ENCODE results near the gene NPFFR2.
"Not testable (repeated sequence)": the region's sequence is repeated elsewhere in the genome, so short reads cannot be mapped to it uniquely, and the experiment has no call there.

NPFFR2 gene

GRCh38 chr4:72073816-72074215 is 42.0 kb downstream of the NPFFR2 start:
- FAIRE-seq = no peak
- no peak for DNase-seq (ENCODE audit: insufficient read length)
- TF ChIP-seq TAF1 (IDR thresholded peaks at IDR 0.05; ENCODE audit: borderline replicate concordance, low read depth, low read length) = no peak
- TF ChIP-seq POLR2AphosphoS5 (IDR thresholded peaks at IDR 0.05; ENCODE audit: low read depth, low read length) = no peak
- TF ChIP-seq POLR2A (IDR thresholded peaks at IDR 0.05; ENCODE audit: low read depth, low read length) = no peak

- TF ChIP-seq POLR2A (IDR thresholded peaks at IDR 0.05; ENCODE audit: low read depth, low read length) (no peak), TAF1 (IDR thresholded peaks at IDR 0.05; ENCODE audit: borderline replicate concordance, low read depth, low read length) (no peak), POLR2AphosphoS5 (IDR thresholded peaks at IDR 0.05; ENCODE audit: low read depth, low read length) (no peak)
- FAIRE-seq (no peak), DNase-seq (ENCODE audit: insufficient read length) (no peak)
Measured at GRCh38 chr4:72076562-72076961, 44.8 kb downstream of the NPFFR2 start.

GRCh38 chr4:72077346-72077745 is 45.5 kb downstream of the NPFFR2 start:
- no peak for FAIRE-seq
- DNase-seq (ENCODE audit: insufficient read length) = no peak
- no peak for TF ChIP-seq POLR2AphosphoS5 (IDR thresholded peaks at IDR 0.05; ENCODE audit: low read depth, low read length)

GRCh38 chr4:72084587-72085011 is 52.8 kb downstream of the NPFFR2 start:
- FAIRE-seq (peak; percentile 79), DNase-seq (ENCODE audit: insufficient read length) (no peak)
- TF ChIP-seq POLR2A (IDR thresholded peaks at IDR 0.05; ENCODE audit: low read depth, low read length) = no peak
- TF ChIP-seq TAF1 (IDR thresholded peaks at IDR 0.05; ENCODE audit: borderline replicate concordance, low read depth, low read length) = no peak
- TF ChIP-seq POLR2AphosphoS5 (IDR thresholded peaks at IDR 0.05; ENCODE audit: low read depth, low read length) = no peak

- FAIRE-seq = peak; percentile 80
- DNase-seq (ENCODE audit: insufficient read length) = not testable (repeated sequence)
Measured at GRCh38 chr4:72090606-72091005, 58.8 kb downstream of the NPFFR2 start.

GRCh38 chr4:72094059-72094797 is 62.4 kb downstream of the NPFFR2 start:
- FAIRE-seq = no peak
- TF ChIP-seq POLR2AphosphoS5 (IDR thresholded peaks at IDR 0.05; ENCODE audit: low read depth, low read length) (no peak), POLR2A (IDR thresholded peaks at IDR 0.05; ENCODE audit: low read depth, low read length) (no peak), TAF1 (IDR thresholded peaks at IDR 0.05; ENCODE audit: borderline replicate concordance, low read depth, low read length) (no peak)
- DNase-seq (ENCODE audit: insufficient read length) = no peak

GRCh38 chr4:72107456-72107855 is 75.7 kb downstream of the NPFFR2 start:
- DNase-seq (ENCODE audit: insufficient read length) (no peak), FAIRE-seq (no peak)
- no peak for TF ChIP-seq TAF1 (IDR thresholded peaks at IDR 0.05; ENCODE audit: borderline replicate concordance, low read depth, low read length)
- TF ChIP-seq POLR2A (IDR thresholded peaks at IDR 0.05; ENCODE audit: low read depth, low read length) = no peak
- no peak for TF ChIP-seq POLR2AphosphoS5 (IDR thresholded peaks at IDR 0.05; ENCODE audit: low read depth, low read length)

GRCh38 chr4:72109364-72109763 is 77.6 kb downstream of the NPFFR2 start:
- DNase-seq (ENCODE audit: insufficient read length) (no peak), FAIRE-seq (no peak)
- TF ChIP-seq TAF1 (IDR thresholded peaks at IDR 0.05; ENCODE audit: borderline replicate concordance, low read depth, low read length) (no peak), POLR2A (IDR thresholded peaks at IDR 0.05; ENCODE audit: low read depth, low read length) (no peak)

- DNase-seq (ENCODE audit: insufficient read length) (no peak), FAIRE-seq (peak; percentile 83)
- TF ChIP-seq POLR2A (IDR thresholded peaks at IDR 0.05; ENCODE audit: low read depth, low read length) (no peak), POLR2AphosphoS5 (IDR thresholded peaks at IDR 0.05; ENCODE audit: low read depth, low read length) (no peak), TAF1 (IDR thresholded peaks at IDR 0.05; ENCODE audit: borderline replicate concordance, low read depth, low read length) (no peak)
Measured at GRCh38 chr4:72109959-72110497, 78.2 kb downstream of the NPFFR2 start.

GRCh38 chr4:72110886-72111285 is 79.1 kb downstream of the NPFFR2 start:
- FAIRE-seq (no peak), DNase-seq (ENCODE audit: insufficient read length) (no peak)
- TF ChIP-seq TAF1 (IDR thresholded peaks at IDR 0.05; ENCODE audit: borderline replicate concordance, low read depth, low read length) = no peak
- no peak for TF ChIP-seq POLR2AphosphoS5 (IDR thresholded peaks at IDR 0.05; ENCODE audit: low read depth, low read length)

- DNase-seq (ENCODE audit: insufficient read length) (no peak), FAIRE-seq (peak; percentile 38)
- TF ChIP-seq POLR2A (IDR thresholded peaks at IDR 0.05; ENCODE audit: low read depth, low read length) = no peak
- no peak for TF ChIP-seq TAF1 (IDR thresholded peaks at IDR 0.05; ENCODE audit: borderline replicate concordance, low read depth, low read length)
- TF ChIP-seq POLR2AphosphoS5 (IDR thresholded peaks at IDR 0.05; ENCODE audit: low read depth, low read length) = no peak
Measured at GRCh38 chr4:72111863-72112262, 80.1 kb downstream of the NPFFR2 start.

GRCh38 chr4:72112514-72113156 is 80.8 kb downstream of the NPFFR2 start:
- FAIRE-seq = peak; percentile 93
- no peak for TF ChIP-seq POLR2A (IDR thresholded peaks at IDR 0.05; ENCODE audit: low read depth, low read length)
- peak; percentile 63; the same call in 1 of the 2 replicates for TF ChIP-seq POLR2AphosphoS5 (IDR thresholded peaks at IDR 0.05; ENCODE audit: low read depth, low read length)
- no peak for DNase-seq (ENCODE audit: insufficient read length)
